Right hindlimb (tissue), 1 donor: ENCODE data around the gene IP6K3.

Experiments used
- DNase-seq: peaks from one replicate; pipeline ENCODE4 v3.0.0-alpha.2; 2018

Gene IP6K3

DNA sequence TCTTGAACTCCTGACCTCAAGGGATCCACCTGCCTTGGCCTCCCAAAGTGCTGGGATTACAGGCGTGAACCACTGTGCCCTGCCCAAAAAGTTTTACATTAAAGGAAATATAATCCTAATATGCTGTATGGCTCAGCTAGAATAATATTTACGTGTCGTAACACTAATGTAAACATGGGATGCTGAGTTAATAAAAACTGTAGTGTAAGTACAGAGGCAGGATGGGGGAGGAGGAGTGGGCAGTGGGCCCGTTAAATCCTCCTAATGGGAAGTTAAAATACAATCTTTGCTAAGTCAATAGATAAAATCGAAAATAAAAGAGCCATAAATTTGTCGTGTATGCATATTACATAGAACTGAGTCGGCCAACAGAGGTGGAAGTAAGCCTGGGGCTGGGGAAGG, 12.1 kb upstream of the IP6K3 start:
- no peak for DNase-seq

- no peak for DNase-seq
Measured at GRCh38 chr6:33757906-33758305, 11.2 kb upstream of the IP6K3 start.

- no peak for DNase-seq
Measured at GRCh38 chr6:33757113-33757512, 10.4 kb upstream of the IP6K3 start.

- no peak for DNase-seq
Measured at GRCh38 chr6:33756211-33756954, 9.7 kb upstream of the IP6K3 start.

GRCh38 chr6:33755070-33755869, 8.6 kb upstream of the IP6K3 start:
- DNase-seq: no peak

- DNase-seq: no peak
Measured at GRCh38 chr6:33754222-33754621, 7.5 kb upstream of the IP6K3 start.

DNA sequence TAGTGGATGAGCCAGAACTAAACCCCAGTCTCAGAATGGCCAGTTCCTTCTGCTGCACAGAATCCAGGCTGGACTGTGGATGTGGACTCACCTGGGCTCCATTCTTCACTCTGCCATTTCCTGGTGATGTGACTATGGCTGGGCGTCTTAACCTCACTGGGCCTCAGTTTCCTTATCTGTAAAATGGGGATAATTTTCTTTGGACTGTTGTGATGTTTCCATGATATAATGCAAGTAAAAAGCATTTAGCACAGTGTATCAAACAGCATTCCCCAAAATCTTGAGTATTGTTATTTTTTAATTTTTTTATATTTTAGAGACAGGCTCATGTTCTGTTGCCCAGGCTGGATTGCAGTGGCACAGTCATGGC, 5.9 kb upstream of the IP6K3 start:
- no peak for DNase-seq

GRCh38 chr6:33751771-33752645, 5.3 kb upstream of the IP6K3 start:
- no peak for DNase-seq

GRCh38 chr6:33750244-33750991, 3.7 kb upstream of the IP6K3 start:
- no peak for DNase-seq

GRCh38 chr6:33749401-33749800, 2.7 kb upstream of the IP6K3 start:
- DNase-seq: no peak

GRCh38 chr6:33748841-33749240, 2.1 kb upstream of the IP6K3 start:
- no peak for DNase-seq

DNA sequence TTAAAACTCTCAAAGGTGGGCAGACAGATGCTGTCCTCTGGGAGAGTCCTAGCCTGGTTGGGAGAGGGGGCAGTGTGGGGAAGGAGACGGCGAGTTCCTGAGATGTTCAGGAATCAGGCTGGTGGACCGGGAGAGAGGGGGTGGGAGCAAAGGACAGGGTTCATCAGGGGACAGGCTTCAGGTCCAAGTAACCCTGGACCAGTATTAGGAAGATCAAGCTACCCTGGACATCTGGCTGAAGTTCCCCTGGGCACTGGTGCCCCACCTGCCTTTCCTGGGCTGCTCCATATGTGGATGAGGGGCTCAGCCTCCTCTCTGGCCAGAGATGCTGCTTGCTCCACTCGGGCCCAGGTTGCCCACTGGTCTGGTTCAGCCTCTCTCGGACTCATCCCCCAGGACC, 1.1 kb upstream of the IP6K3 start:
- no peak for DNase-seq

GRCh38 chr6:33746036-33746600, 587 bp downstream of the IP6K3 start:
- DNase-seq: peak; percentile 68

DNA sequence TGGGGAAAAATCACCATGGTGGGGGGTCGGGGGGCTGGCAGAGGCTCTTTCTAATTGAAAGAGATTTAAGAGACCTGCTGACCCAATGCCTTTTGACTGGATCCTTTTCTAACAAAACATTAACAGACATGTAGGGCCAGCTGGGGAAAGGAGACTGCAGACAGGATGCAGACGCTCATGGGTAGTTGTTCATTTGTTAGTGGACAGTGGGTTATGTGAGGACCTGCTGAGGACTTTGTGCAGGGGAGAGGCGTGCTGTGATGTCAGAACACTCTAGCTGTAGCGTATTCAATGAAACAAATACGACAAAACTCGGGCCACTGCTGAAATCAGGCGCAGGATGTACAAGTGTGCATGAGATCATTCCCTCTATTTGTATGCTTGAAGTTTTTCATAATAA, 1.2 kb downstream of the IP6K3 start:
- DNase-seq: no peak

DNA sequence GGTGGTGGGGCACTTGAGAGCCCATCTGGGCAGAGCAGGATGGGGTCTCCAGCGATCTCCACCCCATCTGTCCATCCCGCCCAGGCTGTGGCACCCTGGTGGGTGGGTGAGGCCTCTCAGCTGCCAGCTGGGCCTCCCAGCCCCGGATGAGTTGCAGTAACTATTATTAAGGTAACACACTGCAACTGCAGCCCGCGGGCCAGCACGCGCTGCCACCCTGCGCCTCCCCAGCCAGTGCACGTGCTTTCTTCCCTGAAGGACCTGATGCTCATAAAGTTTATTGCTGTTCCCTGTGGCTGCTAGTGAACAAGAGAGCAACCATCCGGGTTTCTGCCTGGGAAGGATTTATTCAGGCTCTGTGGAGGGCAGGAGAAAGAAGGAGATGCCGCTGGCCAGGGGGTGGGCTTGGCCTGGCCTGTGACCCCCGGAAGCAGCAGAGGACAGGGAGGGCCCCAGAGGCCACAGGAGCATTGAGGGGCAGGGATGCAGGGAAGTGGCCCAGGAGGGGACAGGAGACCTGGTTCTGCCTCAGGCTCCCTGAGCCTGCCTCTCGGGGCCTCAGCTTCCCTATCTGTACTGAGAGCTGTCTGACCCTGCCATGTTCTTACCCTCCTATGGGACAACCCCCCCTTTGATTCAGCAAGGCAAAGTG, 1.7 kb downstream of the IP6K3 start:
- no peak for DNase-seq

- DNase-seq: peak; percentile 70
Measured at GRCh38 chr6:33744001-33744848, 2.5 kb downstream of the IP6K3 start.

- no peak for DNase-seq
Measured at GRCh38 chr6:33742837-33743236, 3.9 kb downstream of the IP6K3 start.

- no peak for DNase-seq
Measured at GRCh38 chr6:33742092-33742491, 4.6 kb downstream of the IP6K3 start.

GRCh38 chr6:33740794-33741193, 5.9 kb downstream of the IP6K3 start:
- DNase-seq: no peak

- DNase-seq: no peak
Measured at GRCh38 chr6:33740204-33740608, 6.5 kb downstream of the IP6K3 start.

GRCh38 chr6:33739571-33739970, 7.1 kb downstream of the IP6K3 start:
- no peak for DNase-seq
